ENCODE results near the gene PIGB.

DNA sequence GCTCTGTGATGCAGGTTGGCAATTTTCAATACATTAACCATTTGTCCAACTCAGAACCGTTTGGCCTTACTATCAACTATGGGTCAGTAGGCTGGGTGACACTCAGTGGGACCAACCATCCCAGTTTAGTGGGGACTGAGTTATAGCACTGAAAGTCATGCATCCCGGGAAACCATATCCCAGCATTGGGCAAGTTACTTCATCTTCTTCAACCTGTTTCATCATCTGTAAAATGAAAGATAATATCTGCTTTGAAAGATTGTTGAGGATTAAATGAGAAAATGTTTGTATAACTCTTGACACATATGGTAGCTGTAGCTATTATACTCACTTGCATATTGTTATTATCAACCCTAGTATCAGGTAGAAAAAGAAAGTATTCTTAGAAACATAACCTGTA is 41.3 kb upstream of the PIGB start:
- TF ChIP-seq POLR2A (IDR thresholded peaks at IDR 0.05; ENCODE audit: low read length): no peak
- no peak for TF ChIP-seq GATA1 (IDR thresholded peaks at IDR 0.05; ENCODE audit: low read depth, low read length)
